GM21576 (cell line): ENCODE data around the gene GGPS1.
A peak's percentile ranks its signal among the peaks of the same experiment; 100 is the strongest.
"Not testable (repeated sequence)": the region's sequence is repeated elsewhere in the genome, so short reads cannot be mapped to it uniquely, and the experiment has no call there.

Source experiments
- ATAC-seq: cut with Tn5 transposase; IDR thresholded peaks from one replicate; pipeline ENCODE4 v1.9.1; 2021; ENCODE audit warnings: mild to moderate bottlenecking, moderate library complexity; ENCODE audit not compliant: unreplicated experiment

GGPS1 gene

DNA sequence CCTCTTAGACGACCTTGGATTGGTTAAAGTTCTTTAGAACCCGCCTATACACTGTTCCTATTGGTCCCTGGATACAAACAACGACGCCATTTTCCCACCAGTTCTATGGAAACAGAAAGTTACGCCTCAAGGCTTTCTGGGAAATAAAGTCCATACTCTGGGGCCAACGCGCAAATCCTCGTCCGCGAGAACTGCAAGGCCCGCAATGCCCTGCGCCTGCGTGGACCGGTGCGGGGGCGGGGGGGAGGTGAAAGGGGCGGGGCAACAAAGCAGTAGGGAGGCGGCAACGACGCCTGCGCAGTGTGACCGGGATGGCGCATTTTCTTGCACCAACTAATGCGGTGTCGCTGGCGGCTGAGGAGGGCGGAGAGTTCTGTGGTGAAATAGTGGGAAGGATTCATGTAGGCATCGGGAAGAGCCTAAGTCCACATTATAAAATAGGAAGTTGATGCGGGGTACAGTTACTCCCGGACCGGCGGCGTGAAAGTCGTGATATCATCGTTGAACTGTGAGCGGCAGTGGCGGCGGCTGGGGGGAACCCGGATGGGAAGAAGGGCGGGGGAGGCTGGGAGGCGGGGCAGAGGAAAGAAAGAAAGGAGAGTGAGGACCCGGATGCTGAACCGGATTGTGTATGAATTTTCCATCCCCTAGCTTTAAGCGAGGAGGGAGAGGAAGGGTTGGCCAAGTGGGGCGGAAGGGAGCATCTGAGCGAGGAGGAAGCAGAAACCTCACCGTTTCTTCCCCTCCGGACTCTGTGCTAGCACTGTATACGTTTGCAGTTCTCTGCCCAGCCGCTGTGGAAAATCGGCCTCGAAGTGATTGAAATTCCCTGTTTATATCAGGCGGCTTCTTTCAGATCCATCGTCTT is at the start of gene GGPS1:
TSS of gene GGPS1 (plus strand) at position 300 of the 868 bp plus-strand sequence. CDS start 6,695 bp downstream, outside the sequence.
- ATAC-seq = peak; percentile 62

DNA sequence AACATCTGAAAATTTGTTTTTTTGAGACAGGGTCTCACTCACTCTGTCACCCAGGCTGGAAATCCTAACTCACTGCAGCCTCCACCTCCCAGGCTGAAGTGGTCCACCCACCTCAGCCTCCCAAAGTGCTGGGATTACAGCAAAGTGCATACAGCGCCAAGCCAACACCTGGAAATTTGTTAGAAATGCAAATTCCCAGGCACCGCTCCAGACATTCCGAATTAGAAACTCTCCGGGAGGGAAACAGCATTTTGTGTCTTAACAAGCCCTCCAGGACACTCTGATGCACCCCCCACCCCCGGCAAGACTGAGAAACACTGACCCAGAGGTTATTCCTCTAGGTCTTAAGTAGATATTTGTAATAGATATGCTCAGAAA is 49.5 kb upstream of the GGPS1 start:
- ATAC-seq = no peak

GRCh38 chr1:235279694-235280093 is 48.7 kb upstream of the GGPS1 start:
- no peak for ATAC-seq

GRCh38 chr1:235280467-235280866 is 47.9 kb upstream of the GGPS1 start:
- no peak for ATAC-seq

DNA sequence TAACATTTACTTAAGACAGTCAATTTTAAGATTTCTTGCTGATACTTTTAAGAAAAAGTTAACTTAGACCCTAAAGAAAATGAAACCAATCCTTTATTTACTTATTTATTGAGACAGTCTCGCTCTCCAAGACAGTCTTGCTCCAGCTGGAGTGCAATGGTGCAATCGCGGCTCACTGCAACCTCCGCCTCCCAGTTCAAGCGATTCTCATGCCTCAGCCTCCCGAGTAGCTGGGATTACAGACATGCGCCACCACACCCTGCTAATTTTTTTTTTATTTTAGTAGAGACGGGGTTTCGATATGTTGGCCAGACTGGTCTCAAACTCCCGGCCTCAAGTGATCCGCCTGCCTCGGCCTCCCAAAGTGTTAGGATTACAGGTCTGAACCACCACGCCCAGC is 44.7 kb upstream of the GGPS1 start:
- ATAC-seq = not testable (repeated sequence)

DNA sequence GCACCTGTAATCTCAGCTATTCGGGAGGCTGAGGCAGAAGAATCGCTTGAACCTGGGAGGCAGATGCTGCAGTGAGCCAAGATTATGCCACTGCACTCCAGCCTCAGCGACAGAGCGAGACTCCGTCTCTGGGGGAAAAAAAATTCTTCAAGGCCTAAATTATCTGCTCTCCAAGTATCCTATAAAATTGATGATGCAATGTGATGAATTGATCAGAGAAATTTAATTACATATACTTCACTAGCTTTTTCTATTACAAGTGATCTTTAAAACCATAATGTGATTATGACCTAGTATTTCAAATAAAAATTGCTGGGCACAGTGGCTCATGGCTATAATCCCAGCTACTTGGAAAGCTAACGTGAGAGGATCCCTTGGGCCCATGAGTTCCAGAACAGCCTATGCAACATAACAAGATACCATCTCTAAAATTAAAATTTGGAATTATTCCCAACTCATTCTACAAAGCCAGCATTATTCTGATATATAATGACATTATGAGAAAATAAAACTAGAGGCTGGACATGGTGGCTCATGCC is 44.1 kb upstream of the GGPS1 start:
- no peak for ATAC-seq

DNA sequence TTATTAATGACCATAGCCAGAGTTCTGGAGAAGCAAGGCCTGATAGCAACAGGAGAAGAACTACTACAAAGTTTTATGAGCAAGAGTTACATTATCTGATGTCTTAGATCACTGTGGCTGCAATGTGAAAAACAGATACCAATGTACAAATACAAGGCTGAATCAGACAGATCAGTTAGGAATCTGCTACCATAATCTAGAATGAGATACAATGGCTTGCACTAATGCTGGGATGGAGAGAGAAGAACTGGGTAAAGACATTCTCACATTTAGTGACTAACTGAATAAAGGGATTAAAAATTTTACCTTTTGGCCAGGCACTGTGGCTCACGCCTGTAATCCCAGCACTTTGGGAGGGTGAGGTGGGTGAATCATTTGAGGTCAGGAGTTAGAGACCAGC is 41.7 kb upstream of the GGPS1 start:
- ATAC-seq = no peak

DNA sequence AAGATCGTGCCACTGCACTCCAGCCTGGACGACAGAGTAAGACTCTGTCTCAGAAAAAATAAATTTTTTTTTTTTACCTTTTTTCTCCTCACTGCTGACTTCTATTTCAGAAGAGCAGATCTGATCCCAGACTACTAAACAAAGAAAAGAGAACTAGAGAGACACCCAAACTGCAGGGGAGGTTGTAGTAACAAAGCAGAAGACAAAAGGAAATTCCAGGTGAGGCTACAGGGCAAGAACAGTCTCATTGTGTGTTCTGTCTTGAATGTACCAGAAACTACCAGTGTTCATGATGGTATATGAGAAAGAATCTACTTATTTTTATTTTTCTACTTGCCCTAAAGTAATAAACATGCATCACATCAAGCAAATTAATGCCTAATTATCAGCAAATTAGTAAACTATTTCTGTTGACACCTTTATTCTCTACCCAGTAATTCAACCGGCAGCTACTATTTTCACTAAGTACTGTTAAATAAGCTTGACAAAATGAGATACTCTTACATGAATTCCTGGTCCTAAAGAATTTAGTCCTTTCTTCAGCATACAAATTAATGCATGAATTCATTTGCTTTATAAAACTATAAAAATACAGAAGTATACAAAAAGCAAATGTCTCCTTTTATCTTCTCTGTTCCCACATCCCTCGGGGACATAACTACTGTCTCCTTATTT is 41.0 kb upstream of the GGPS1 start:
- ATAC-seq = no peak

- no peak for ATAC-seq
These were observed 38.3 kb upstream of the GGPS1 start for GRCh38 chr1:235289859-235290739.

DNA sequence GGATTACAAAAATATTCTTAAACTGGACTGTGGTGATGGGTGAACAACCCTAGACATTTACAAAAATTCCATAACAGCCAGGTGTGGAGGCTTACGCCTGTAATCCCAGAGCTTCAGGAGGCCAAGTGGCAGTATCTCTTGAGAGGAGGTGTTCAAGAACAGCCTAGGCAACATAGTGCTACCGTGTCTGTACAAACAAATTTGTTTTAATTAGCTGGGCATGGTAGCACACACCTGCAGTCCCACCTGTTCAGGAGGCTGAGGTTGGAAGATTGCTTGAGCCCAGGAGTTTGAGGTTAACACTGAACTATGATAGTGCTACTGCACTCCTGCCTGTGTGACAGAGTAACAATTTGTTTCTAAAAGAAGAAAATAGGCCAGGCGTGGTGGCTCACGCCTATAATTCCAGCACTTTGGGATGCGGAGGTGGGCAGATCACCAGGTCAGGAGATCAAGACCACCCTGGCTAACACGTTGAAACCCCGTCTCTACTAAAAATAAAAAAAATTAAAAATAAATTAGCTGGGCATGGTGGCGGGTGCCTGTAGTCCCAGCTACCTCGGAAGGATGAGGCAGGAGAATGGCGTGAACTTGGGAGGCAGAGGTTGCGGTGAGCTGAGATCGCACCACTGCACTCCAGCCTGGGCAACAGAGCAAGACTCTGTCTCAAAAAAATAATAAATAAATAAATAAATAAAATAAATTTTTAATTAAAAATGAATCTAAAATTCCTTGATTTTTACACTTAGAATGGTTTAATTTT is 37.4 kb upstream of the GGPS1 start:
- ATAC-seq = no peak

GRCh38 chr1:235291599-235292091 is 36.7 kb upstream of the GGPS1 start:
- no peak for ATAC-seq

DNA sequence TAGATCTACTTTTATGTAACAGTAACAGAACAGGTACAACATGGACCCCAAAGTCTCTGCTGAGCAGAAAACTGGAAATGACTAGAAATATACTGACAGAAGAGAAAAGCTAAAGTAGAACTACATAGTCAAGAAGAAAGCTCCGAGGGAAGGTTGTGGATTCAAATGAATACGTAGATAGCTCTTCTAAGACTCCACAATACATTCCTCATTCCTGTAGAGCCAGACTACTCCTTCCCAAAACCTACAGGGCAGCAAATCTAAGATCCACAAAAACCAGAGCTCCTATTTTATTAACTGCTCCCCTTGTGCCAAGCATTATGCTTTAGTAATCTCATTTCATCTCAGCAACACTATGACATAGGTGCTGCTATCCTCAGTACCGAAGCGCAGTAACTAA is 35.6 kb upstream of the GGPS1 start:
- no peak for ATAC-seq

- ATAC-seq = no peak
These were observed 34.9 kb upstream of the GGPS1 start for GRCh38 chr1:235293322-235293942.

GRCh38 chr1:235295902-235296350 is 32.4 kb upstream of the GGPS1 start:
- no peak for ATAC-seq

GRCh38 chr1:235296729-235297128 is 31.6 kb upstream of the GGPS1 start:
- no peak for ATAC-seq

GRCh38 chr1:235297579-235297978 is 30.8 kb upstream of the GGPS1 start:
- no peak for ATAC-seq

DNA sequence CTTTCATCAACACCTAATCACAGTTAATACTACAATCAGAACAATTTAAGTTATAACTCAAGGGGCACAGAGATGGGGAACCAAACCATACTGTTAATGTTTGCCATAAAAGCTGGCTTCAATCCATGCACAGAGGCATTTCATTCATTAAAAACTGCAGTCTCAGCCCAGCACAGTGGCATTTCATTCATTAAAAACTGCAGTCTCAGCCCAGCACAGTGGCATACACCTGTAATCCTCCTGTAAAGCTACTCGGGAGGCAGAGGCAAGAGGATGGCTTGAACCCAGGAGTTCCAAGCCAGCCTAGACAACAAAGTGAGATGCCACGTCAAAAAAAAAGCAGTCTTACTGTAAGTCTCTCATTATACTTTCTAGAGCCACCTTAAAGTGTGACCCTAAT is 29.6 kb upstream of the GGPS1 start:
- ATAC-seq = no peak

- ATAC-seq = no peak
These were observed 29.1 kb upstream of the GGPS1 start for GRCh38 chr1:235299169-235299858.

DNA sequence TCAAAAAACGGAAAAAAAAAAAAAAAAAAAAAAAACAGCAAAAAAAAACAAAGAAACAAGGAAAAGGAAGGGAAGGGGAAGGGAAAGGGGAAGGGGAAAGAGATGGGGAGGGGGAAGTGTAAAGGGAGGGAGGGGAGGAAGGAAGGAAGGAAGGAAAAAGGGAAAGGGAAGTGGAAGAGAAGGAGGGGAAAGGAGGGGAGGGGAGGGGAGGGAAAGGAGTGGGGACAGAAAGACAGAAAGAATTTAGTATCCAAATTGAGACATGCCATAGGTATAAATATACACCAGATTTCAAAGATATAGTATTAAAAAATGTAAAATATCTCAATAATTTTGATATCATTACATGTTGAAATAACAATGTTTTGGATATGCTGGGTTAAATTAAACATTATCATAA is 26.2 kb upstream of the GGPS1 start:
- no peak for ATAC-seq
